MCF 10A (cell line): ENCODE data around the gene MICOS13. TPM values are rescaled to one million over a fixed set of nuclear protein-coding genes. Genes with fewer than 3 reads are reported as not detected.

Experiments used
- BruUV-seq: library from RNA; stranded (reverse); fragments of 400-500 nt; replicated peaks from 2 replicates; lab custom pipeline; 2021; lab: Mats Ljungman, UMichigan
- CTCF ChIA-PET: fragments of 300-600 bp; sonication (Branson Sonifier 250); formaldehyde crosslinking; extraction: SDS; loops from one replicate; lab custom pipeline; 2021; ENCODE audit warnings: antibody characterized with exemption, inconsistent platforms; lab: Yijun Ruan, JAX
- POLR2A ChIA-PET: fragments of 300-600, 350-650 bp; sonication (Branson Sonifier 250); formaldehyde crosslinking; extraction: SDS; loops from one replicate; lab custom pipeline; 2020; ENCODE audit warnings: antibody characterized with exemption, inconsistent platforms; lab: Yijun Ruan, JAX
- DNase-seq: peaks from one replicate; pipeline ENCODE4 v3.0.0-alpha.2; 2018; ENCODE audit not compliant: unreplicated experiment
- H3K27ac Mint-ChIP-seq: one replicate; pipeline ENCODE4 v1.8.0; 2022; ENCODE audit warnings: mild to moderate bottlenecking, low read depth, mixed read lengths; ENCODE audit not compliant: unreplicated experiment
- H3K27me3 Mint-ChIP-seq: one replicate; pipeline ENCODE4 v1.8.0; 2022; ENCODE audit warnings: mixed read lengths; ENCODE audit not compliant: insufficient read depth, unreplicated experiment
- H3K36me3 Mint-ChIP-seq: one replicate; pipeline ENCODE4 v1.8.0; 2022; ENCODE audit warnings: mild to moderate bottlenecking, moderate library complexity, mixed read lengths; ENCODE audit not compliant: insufficient read depth, unreplicated experiment
- H3K4me1 Mint-ChIP-seq: one replicate; pipeline ENCODE4 v1.8.0; 2022; ENCODE audit warnings: mixed read lengths; ENCODE audit not compliant: insufficient read depth, unreplicated experiment
- H3K4me3 Mint-ChIP-seq: one replicate; pipeline ENCODE4 v1.8.0; 2022; ENCODE audit warnings: mild to moderate bottlenecking, moderate library complexity, mixed read lengths; ENCODE audit not compliant: unreplicated experiment
- H3K9me3 Mint-ChIP-seq: one replicate; pipeline ENCODE4 v1.8.0; 2022; ENCODE audit warnings: mixed read lengths; ENCODE audit not compliant: unreplicated experiment
- intact Hi-C: fragments of 100-400 bp; cut with micrococcal nuclease; formaldehyde crosslinking; loops from 2 replicates; pipeline ENCODE4 v1.14.1; 2022
- total RNA-seq: library from RNA; stranded (reverse); gene quantifications from 2 replicates; pipeline ENCODE4 v1.2.3, GENCODE V29; 2022
- TF ChIP-seq, protein P1 (sequence below): fragments of 200-600 bp; IDR thresholded peaks from one replicate; pipeline ENCODE4 v1.8.0; 2022; ENCODE audit warnings: antibody characterized with exemption, mild to moderate bottlenecking; ENCODE audit not compliant: unreplicated experiment

Gene MICOS13
- total RNA-seq, 1 experiment from 2014 or later, result 73.0 TPM

DNA sequence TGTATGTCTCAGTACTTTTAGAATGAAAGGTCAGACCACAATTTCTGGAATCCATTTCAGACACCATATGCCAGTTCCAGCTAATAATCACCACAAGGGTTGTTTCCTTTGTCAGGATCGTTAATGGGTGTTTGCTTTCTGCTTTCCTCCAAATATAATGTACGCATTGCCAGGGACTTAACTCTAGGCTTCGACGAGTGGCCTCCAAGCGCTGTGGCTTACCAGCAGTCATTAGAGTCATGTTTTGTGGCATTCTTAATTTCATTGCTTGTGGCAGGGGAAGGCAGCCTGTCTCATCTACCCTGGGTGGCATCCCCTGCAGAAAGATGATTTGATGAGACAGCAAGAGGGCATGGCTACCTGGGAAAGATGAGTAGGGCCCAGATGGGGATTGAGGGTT, 34.9 kb downstream of the MICOS13 start:
- Mint-ChIP-seq H3K27ac (peak overlapping the region; percentile 41), H3K36me3 (peaks cover 85% of the 10 kb centered on the region)
- CTCF ChIA-PET, result no interaction called here

DNA sequence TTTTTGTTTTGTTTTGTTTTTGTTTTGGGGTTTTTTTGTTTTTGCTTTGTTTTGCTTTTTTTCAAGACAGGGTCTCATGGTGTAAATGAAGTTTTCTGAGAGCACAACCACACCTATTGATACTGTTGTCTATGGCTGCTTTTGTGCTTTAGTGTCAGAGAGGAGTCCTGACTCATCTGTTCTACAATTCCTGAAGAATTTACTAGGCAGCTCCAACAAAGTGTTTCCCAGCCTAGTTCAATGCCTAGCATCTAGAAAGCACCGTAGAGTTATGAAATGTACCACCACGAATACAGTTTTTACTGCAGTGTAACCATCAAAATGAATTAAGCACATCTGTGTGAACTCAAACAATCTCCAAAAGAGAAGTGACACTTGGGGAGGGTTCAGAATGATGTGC, 36.3 kb downstream of the MICOS13 start:
- no peaks in the 10 kb centered on the region for H3K27me3 Mint-ChIP-seq
- no peaks in the 10 kb centered on the region for H3K9me3 Mint-ChIP-seq
- intact Hi-C loops, result no loop called here
- TF ChIP-seq, protein P1, sequence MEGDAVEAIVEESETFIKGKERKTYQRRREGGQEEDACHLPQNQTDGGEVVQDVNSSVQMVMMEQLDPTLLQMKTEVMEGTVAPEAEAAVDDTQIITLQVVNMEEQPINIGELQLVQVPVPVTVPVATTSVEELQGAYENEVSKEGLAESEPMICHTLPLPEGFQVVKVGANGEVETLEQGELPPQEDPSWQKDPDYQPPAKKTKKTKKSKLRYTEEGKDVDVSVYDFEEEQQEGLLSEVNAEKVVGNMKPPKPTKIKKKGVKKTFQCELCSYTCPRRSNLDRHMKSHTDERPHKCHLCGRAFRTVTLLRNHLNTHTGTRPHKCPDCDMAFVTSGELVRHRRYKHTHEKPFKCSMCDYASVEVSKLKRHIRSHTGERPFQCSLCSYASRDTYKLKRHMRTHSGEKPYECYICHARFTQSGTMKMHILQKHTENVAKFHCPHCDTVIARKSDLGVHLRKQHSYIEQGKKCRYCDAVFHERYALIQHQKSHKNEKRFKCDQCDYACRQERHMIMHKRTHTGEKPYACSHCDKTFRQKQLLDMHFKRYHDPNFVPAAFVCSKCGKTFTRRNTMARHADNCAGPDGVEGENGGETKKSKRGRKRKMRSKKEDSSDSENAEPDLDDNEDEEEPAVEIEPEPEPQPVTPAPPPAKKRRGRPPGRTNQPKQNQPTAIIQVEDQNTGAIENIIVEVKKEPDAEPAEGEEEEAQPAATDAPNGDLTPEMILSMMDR, result no peak
- no TSS peak for BruUV-seq
- no peak overlapping the region for H3K27ac Mint-ChIP-seq
- peaks cover 10% of the 10 kb centered on the region for H3K4me1 Mint-ChIP-seq
- DNase-seq, result no peak
- peaks cover 87% of the 10 kb centered on the region for H3K36me3 Mint-ChIP-seq
- ChIA-PET CTCF (interaction anchor here (0.6 kb wide), 1 partner anchor 44 kb away, joined by 4 read pairs; no protein-coding TSS in a partner anchor), POLR2A (no interaction called here)
- H3K4me3 Mint-ChIP-seq, result no peak overlapping the region

More for the DNA sequence above, 34.9 kb downstream of the MICOS13 start:
- POLR2A ChIA-PET, result interaction anchor here (1.8 kb wide), 1 partner anchor 22 kb away, joined by 5 read pairs; the partner anchor contains the start of genes SAFB and SAFB2
- intact Hi-C loops, result no loop called here
- Mint-ChIP-seq H3K9me3 (no peaks in the 10 kb centered on the region), H3K4me3 (no peak overlapping the region), H3K27me3 (no peaks in the 10 kb centered on the region), H3K4me1 (peaks cover 10% of the 10 kb centered on the region)
- TF ChIP-seq, protein P1, result no peak
- BruUV-seq, result no TSS peak
- DNase-seq, result no peak

DNA sequence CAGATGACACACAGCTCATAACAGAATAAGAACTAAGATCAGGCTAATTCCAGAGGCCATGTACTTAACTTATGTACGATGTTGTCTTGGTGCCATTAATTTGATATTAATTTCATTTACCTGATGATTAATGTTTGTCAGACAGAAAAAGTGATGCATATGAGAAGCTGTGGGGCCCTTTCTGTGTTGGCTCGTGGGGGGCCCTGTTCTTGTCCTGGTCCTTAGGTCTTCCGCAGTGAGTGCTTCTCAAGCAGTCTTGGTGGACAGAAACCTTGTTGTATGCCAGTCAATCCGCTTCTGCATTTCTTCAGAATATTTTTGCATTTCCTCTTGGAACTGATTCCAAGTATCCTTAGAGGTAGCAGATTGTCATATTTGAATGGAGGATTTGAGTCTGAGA, 37.3 kb downstream of the MICOS13 start:
- no peak for DNase-seq
- intact Hi-C loops, result no loop called here
- Mint-ChIP-seq H3K27ac (no peak overlapping the region), H3K4me3 (no peak overlapping the region), H3K27me3 (no peaks in the 10 kb centered on the region), H3K9me3 (no peaks in the 10 kb centered on the region), H3K4me1 (peaks cover 10% of the 10 kb centered on the region), H3K36me3 (peaks cover 88% of the 10 kb centered on the region)
- ChIA-PET CTCF (no interaction called here), POLR2A (interaction anchor here (1.2 kb wide), 2 partner anchors 11 to 32 kb away, joined by 3 to 4 read pairs; no protein-coding TSS in a partner anchor)
- TF ChIP-seq, protein P1, result no peak
- no TSS peak for BruUV-seq

DNA sequence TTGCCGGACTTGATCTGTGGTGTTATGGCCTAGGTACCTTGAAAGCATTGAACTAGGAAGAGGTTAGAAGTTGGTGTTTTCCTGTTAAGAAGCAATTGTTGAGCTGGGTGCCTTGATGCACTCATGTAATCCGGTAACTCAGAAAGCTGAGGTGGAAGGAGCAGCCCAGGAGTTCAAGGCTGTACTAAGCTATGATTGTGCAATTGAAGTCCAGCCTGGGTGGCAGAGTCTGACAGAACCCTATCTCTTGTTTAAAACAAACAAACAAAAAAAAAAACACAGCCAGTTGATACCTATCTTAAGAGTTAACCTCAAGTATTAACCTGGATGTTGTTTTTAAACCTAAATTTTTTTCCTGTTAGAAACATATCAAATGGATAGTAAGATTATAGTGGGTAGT, 38.1 kb downstream of the MICOS13 start:
- intact Hi-C loops, result no loop called here
- peaks cover 10% of the 10 kb centered on the region for H3K4me1 Mint-ChIP-seq
- peaks cover 87% of the 10 kb centered on the region for H3K36me3 Mint-ChIP-seq
- H3K9me3 Mint-ChIP-seq, result no peaks in the 10 kb centered on the region
- POLR2A ChIA-PET, result interaction anchor here (1.0 to 1.2 kb wide), 2 partner anchors 19 to 33 kb away, joined by 3 read pairs; partner anchors contain the start of genes SAFB and SAFB2
- H3K27ac Mint-ChIP-seq, result no peak overlapping the region
- TF ChIP-seq, protein P1, result no peak
- no TSS peak for BruUV-seq
- CTCF ChIA-PET, result no interaction called here
- no peak for DNase-seq
- no peak overlapping the region for H3K4me3 Mint-ChIP-seq
- H3K27me3 Mint-ChIP-seq, result no peaks in the 10 kb centered on the region
